Gastrocnemius medialis (tissue), 4 donors: ENCODE measurements around the gene FANCC. TPM values are rescaled to one million over a fixed set of nuclear protein-coding genes. Genes with fewer than 3 reads are reported as not detected.

Source experiments
- ATAC-seq, 2 donors: fragments of 150-250 bp; one replicate each; pipeline ENCODE4 v1.9.1; 2016
- DNase-seq, 2 donors: peaks; one replicate each; pipeline ENCODE4 v3.0.0-alpha.2; 2019
- H3K27ac ChIP-seq, 4 donors: fragments of 200-600 bp; sonication (generic); 1 replicate in 1 of 4; 2 replicates in 3 of 4; pipeline ENCODE4 v1.5.1; 2016 to 2018; ENCODE audit warnings: mild to moderate bottlenecking in 2 of 4, moderate library complexity in 1 of 4
- H3K27me3 ChIP-seq, 3 donors: fragments of 200-600 bp; sonication (generic) in 2 of 3; 1 replicate in 1 of 3; 2 replicates in 2 of 3; pipeline versions ENCODE4 v1.5.1 to v1.6.0; 2016 to 2019; ENCODE audit warnings: mild to moderate bottlenecking in 1 of 3, moderate library complexity in 1 of 3
- H3K36me3 ChIP-seq, 2 donors: fragments of 200-600 bp; sonication (generic) in 1 of 2; one replicate each; pipeline ENCODE4 v1.5.1; 2017 to 2018
- H3K4me1 ChIP-seq, 2 donors: fragments of 200-600 bp; sonication (generic) in 1 of 2; one replicate each; pipeline ENCODE4 v1.5.1; 2016 to 2017; ENCODE audit warnings: mild to moderate bottlenecking in 2 of 2
- H3K4me3 ChIP-seq, 4 donors: fragments of 200-600 bp; sonication (generic) in 3 of 4; 1 replicate in 1 of 4; 2 replicates in 3 of 4; pipeline ENCODE4 v1.5.1; 2016 to 2019; ENCODE audit warnings: mild to moderate bottlenecking in 2 of 4
- H3K9me3 ChIP-seq, 3 donors: fragments of 200-600 bp; sonication (generic) in 2 of 3; 1 replicate in 1 of 3; 2 replicates in 2 of 3; pipeline ENCODE4 v1.5.1; 2016 to 2019
- POLR2A ChIP-seq, 2 donors: fragments of 450-650 bp; IDR thresholded peaks; one replicate each; pipeline ENCODE4 v1.6.1; 2017; ENCODE audit warnings: antibody characterized with exemption in 2 of 2, mild to moderate bottlenecking in 2 of 2, moderate library complexity in 2 of 2
- in situ Hi-C, 4 donors: fragments of 200-750 bp; cut with MboI; loops; one replicate each; pipeline versions ENCODE4 v1.15.0 to v1.8.0; 2017; ENCODE audit warnings: low sequenced_read_pairs in 4 of 4
- intact Hi-C: fragments of 100-400 bp; cut with DNase I; formaldehyde crosslinking; loops from one replicate; pipeline ENCODE4 v1.15.1; 2023; ENCODE audit warnings: low total_unique reads
- total RNA-seq, 4 donors: library from RNA; depleted of rRNA; stranded (reverse); fragments of >200 nt; gene quantifications; one replicate each; pipeline versions ENCODE4 v1.1.0 to v1.2.3, GENCODE V29; 2016
- TF ChIP-seq, protein P1 (sequence below), 5 experiments: fragments of 450-650 bp in 3 of 5; fragments of 200-600 bp in 2 of 5; sonication (generic) in 2 of 5; IDR thresholded peaks in 4 of 5; conservative IDR thresholded peaks in 1 of 5; 1 replicate in 4 of 5; 2 replicates in 1 of 5; pipeline ENCODE4 v1.5.1; 2016 to 2019; ENCODE audit warnings: antibody characterized with exemption in 5 of 5, mild to moderate bottlenecking in 3 of 5, moderate library complexity in 3 of 5

FANCC gene
- total RNA-seq, 4 donors from 2014 or later, result 1.2 to 4.8 (median 2.5) TPM

DNA sequence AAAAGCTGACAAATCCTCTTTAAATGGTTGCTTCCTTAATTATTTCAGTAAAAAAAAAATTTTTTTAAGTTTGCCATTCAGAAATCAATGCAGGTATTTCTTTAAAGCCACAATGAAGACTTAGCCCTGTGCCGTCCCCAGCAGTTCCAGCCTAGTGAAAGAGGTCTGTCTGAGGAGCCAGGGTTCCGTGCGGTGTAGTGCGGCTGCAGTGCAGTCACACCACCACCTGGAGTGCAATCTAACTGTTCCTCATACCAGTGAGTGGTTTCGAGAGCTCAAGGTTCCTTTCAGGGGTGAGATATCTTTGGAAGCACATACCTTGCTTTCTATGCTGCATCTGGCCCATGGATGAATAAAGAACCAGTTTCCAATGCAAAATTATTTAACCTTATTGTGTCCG, 87.5 kb downstream of the FANCC start:
- no peak for ATAC-seq
- in situ Hi-C loops, result no loop called here
- no peak for TF ChIP-seq POLR2A (IDR thresholded peaks at IDR 0.05)
- TF ChIP-seq, protein P1, sequence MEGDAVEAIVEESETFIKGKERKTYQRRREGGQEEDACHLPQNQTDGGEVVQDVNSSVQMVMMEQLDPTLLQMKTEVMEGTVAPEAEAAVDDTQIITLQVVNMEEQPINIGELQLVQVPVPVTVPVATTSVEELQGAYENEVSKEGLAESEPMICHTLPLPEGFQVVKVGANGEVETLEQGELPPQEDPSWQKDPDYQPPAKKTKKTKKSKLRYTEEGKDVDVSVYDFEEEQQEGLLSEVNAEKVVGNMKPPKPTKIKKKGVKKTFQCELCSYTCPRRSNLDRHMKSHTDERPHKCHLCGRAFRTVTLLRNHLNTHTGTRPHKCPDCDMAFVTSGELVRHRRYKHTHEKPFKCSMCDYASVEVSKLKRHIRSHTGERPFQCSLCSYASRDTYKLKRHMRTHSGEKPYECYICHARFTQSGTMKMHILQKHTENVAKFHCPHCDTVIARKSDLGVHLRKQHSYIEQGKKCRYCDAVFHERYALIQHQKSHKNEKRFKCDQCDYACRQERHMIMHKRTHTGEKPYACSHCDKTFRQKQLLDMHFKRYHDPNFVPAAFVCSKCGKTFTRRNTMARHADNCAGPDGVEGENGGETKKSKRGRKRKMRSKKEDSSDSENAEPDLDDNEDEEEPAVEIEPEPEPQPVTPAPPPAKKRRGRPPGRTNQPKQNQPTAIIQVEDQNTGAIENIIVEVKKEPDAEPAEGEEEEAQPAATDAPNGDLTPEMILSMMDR (IDR thresholded peaks at IDR 0.05 in 4 of 5, conservative IDR thresholded peaks at IDR 0.05 in 1 of 5), result no peak
- H3K36me3 ChIP-seq, result no peaks in the 10 kb centered on the region
- H3K4me3 ChIP-seq, result no peak overlapping the region
- intact Hi-C loops, result no loop called here
- H3K27me3 ChIP-seq, result no peaks in the 10 kb centered on the region
- no peak for DNase-seq
- H3K4me1 ChIP-seq, result no peaks in the 10 kb centered on the region
- no peaks in the 10 kb centered on the region for H3K9me3 ChIP-seq
- H3K27ac ChIP-seq, result no peak overlapping the region

DNA sequence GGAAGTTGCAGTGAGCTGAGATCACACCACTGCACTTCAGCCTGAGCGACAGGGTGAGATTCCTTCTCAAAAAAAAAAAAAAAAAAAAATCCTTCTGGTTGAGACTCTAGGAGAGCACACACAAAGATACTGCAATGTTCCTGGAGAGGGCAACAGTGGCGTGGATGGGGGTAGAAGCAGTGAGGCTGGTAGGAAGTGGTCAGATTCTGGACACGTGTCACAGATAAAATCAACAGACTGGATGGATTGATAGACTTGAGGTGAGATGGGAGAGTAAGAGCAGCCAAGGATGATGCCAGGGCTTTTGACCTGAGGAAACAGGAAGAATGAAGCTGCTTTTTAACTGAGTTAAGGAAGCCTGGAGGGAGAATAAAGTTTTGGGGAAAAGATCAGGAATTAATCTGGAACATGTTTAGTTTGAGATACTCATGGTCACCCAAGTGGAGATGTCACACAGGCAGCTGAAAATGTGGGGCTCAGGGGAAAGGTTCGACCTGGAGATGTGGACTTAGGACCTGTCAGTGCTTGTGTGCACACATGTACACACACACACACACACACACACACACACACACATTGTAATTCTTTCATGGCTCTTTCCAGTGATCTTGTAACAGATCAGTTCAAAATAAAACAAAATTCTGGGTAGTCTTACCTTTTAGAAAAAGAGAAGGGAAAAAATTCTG, 88.1 kb downstream of the FANCC start:
- Histone ChIP-seq H3K4me3 (no peak overlapping the region), H3K27me3 (no peaks in the 10 kb centered on the region), H3K36me3 (no peaks in the 10 kb centered on the region), H3K4me1 (no peaks in the 10 kb centered on the region), H3K9me3 (no peaks in the 10 kb centered on the region), H3K27ac (no peak overlapping the region)
- intact Hi-C loops, result no loop called here
- TF ChIP-seq POLR2A (IDR thresholded peaks at IDR 0.05), result no peak
- TF ChIP-seq, protein P1 (IDR thresholded peaks at IDR 0.05 in 4 of 5, conservative IDR thresholded peaks at IDR 0.05 in 1 of 5), result no peak
- DNase-seq (no peak), ATAC-seq (no peak)
- in situ Hi-C loops, result no loop called here

DNA sequence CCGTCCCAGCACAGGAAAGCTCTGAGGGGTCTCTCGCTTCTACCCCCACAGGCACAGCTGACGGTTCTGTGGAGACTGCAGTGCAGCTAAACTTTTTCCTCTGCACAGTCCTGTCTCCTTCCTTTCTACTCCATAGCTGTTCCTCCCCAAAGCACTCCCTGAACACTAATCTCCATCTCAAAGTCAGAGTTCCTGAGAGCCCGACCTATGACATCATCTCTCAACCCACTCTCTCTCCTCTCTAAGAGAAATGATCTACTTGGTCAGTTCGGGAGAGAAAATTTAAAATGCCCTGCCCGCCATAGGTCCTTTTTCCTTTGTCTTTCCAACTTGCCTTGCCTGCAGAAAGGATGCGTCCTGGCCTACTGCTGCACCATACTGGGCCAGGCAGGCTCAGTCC, 90.6 kb downstream of the FANCC start:
- no peak for ATAC-seq
- H3K27ac ChIP-seq, result no peak overlapping the region
- no peaks in the 10 kb centered on the region for H3K9me3 ChIP-seq
- TF ChIP-seq POLR2A (IDR thresholded peaks at IDR 0.05), result no peak
- TF ChIP-seq, protein P1 (IDR thresholded peaks at IDR 0.05 in 4 of 5, conservative IDR thresholded peaks at IDR 0.05 in 1 of 5), result no peak
- H3K36me3 ChIP-seq, result no peaks in the 10 kb centered on the region
- no peaks in the 10 kb centered on the region for H3K4me1 ChIP-seq
- intact Hi-C loops, result no loop called here
- no peak for DNase-seq
- H3K27me3 ChIP-seq, result no peaks in the 10 kb centered on the region
- in situ Hi-C loops, result no loop called here
- H3K4me3 ChIP-seq, result no peak overlapping the region

GRCh38 chr9:95225726-95226106, 91.8 kb downstream of the FANCC start:
- intact Hi-C loops, result no loop called here
- TF ChIP-seq, protein P1 (IDR thresholded peaks at IDR 0.05 in 4 of 5, conservative IDR thresholded peaks at IDR 0.05 in 1 of 5), result no peak
- TF ChIP-seq POLR2A (IDR thresholded peaks at IDR 0.05), result no peak

More at GRCh38 chr9:95225726-95226106, 91.8 kb downstream of the FANCC start:
- in situ Hi-C loops, result no loop called here
- ATAC-seq (no peak), DNase-seq (no peak)
- Histone ChIP-seq H3K4me3 (no peak overlapping the region), H3K36me3 (no peaks in the 10 kb centered on the region), H3K27ac (no peak overlapping the region), H3K27me3 (no peaks in the 10 kb centered on the region), H3K9me3 (no peaks in the 10 kb centered on the region), H3K4me1 (no peaks in the 10 kb centered on the region)
